Testis (tissue), 3 donors: ENCODE data around the gene ARID1B. TPM values are rescaled to one million over a fixed set of nuclear protein-coding genes. Genes with fewer than 3 reads are reported as not detected.

Experiments
- DNase-seq: peaks from one replicate; pipeline ENCODE4 v3.0.0-alpha.2; 2019
- H3K27ac ChIP-seq, 2 donors: fragments of 200-600 bp; sonication (generic); one replicate each; pipeline ENCODE4 v1.5.1; 2019
- H3K27me3 ChIP-seq: fragments of 200-600 bp; sonication (generic); one replicate; pipeline ENCODE4 v1.5.1; 2019
- H3K36me3 ChIP-seq: fragments of 200-600 bp; sonication (generic); one replicate; pipeline ENCODE4 v1.5.1; 2017; ENCODE audit warnings: low read depth; ENCODE audit errors: missing control alignments
- H3K4me1 ChIP-seq: fragments of 200-600 bp; sonication (generic); one replicate; pipeline ENCODE4 v1.5.1; 2019
- H3K4me3 ChIP-seq, 2 donors: fragments of 200-600 bp; sonication (generic); one replicate each; pipeline ENCODE4 v1.5.1; 2017 to 2019
- H3K9me3 ChIP-seq: fragments of 200-600 bp; sonication (generic); one replicate; pipeline ENCODE4 v1.5.1; 2017
- POLR2A ChIP-seq: fragments of 450-650 bp; IDR thresholded peaks from one replicate; pipeline ENCODE4 v1.6.1; 2017; ENCODE audit warnings: antibody characterized with exemption, mild to moderate bottlenecking, moderate library complexity
- WGBS, 2 donors: methylation state at CpG; one replicate each; pipeline ENCODE4 v1.1.5; 2018; 5-methylcytosine and 5-hydroxymethylcytosine counted together
- intact Hi-C: fragments of 100-400 bp; cut with DNase I; formaldehyde crosslinking; loops from one replicate; pipeline ENCODE4 v1.15.1; 2023; ENCODE audit warnings: low total_unique reads
- polyA plus RNA-seq: library from polyadenylated mRNA; stranded (reverse); fragments of 350-450 nt; fragmentation: Illumina TruSeq; extraction: RNeasy Lipid Tissue Mini Kit (QIAGEN cat#74804); gene quantifications from one replicate; pipeline ENCODE4 v1.2.3, GENCODE V29; 2014; ENCODE audit warnings: low read depth, low replicate concordance; ENCODE audit not compliant: insufficient read depth
- total RNA-seq, 2 donors: library from RNA; depleted of rRNA; stranded (reverse); fragments of >200 nt; gene quantifications; one replicate each; pipeline ENCODE4 v1.2.3, GENCODE V29; 2016
- TF ChIP-seq, protein P1 (sequence below), 3 experiments: fragments of 450-650 bp in 2 of 3; fragments of 200-600 bp in 1 of 3; sonication (generic) in 1 of 3; IDR thresholded peaks; one replicate each; pipeline ENCODE4 v1.5.1; 2016 to 2019; ENCODE audit warnings: antibody characterized with exemption in 3 of 3, mild to moderate bottlenecking in 2 of 3, moderate library complexity in 1 of 3

Gene ARID1B
- total and polyA plus RNA-seq, 3 donors from 2014 or later: 26.2 to 126 (median 103) TPM

DNA sequence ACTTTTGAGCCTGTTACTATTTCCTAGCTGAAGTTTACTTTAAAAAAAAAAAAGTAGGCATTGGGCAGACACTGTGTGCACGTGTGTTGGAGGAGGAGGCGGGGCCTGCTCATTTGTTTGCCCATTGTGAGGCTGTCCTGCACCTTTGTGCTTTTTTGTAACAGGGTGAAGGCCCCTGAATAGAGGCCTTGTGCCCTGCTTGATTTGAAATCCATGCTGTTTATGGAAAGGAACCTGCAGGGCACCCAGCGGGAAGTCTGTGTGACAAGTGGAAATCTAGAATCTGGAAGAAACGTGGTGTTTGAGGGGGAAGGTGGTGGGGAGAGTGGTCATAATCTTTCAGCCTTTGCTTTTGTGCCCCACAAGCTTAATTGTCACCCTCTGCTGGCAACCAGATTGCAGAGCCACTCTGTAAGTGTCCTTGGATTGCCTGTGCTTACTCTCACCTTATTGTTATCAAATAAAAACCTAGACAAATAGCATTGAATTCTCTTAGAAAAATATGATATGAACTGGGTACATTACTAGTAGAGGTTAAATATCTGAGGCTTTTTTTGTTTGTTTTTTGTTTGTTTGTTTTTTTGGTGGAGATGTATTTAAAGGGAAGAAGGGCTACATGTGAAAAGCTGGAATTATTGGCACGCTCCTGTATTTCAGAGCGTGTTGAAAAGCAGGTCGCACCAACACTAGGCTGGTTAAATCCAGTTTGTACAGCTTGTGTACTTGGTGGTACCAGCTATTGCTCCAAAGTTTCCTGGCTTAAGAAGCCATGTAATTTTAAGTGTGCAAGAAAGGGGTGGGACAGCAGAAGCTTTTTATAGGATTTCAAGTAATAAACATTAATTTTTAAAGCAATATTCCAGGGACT is 156.3 kb downstream of the ARID1B start:
- Histone ChIP-seq H3K4me3 (no peak overlapping the region), H3K9me3 (no peaks in the 10 kb centered on the region), H3K4me1 (peaks cover 7% of the 10 kb centered on the region), H3K27ac (no peak overlapping the region), H3K36me3 (no peaks in the 10 kb centered on the region), H3K27me3 (no peaks in the 10 kb centered on the region)
- no peak for DNase-seq
- TF ChIP-seq, protein P1, sequence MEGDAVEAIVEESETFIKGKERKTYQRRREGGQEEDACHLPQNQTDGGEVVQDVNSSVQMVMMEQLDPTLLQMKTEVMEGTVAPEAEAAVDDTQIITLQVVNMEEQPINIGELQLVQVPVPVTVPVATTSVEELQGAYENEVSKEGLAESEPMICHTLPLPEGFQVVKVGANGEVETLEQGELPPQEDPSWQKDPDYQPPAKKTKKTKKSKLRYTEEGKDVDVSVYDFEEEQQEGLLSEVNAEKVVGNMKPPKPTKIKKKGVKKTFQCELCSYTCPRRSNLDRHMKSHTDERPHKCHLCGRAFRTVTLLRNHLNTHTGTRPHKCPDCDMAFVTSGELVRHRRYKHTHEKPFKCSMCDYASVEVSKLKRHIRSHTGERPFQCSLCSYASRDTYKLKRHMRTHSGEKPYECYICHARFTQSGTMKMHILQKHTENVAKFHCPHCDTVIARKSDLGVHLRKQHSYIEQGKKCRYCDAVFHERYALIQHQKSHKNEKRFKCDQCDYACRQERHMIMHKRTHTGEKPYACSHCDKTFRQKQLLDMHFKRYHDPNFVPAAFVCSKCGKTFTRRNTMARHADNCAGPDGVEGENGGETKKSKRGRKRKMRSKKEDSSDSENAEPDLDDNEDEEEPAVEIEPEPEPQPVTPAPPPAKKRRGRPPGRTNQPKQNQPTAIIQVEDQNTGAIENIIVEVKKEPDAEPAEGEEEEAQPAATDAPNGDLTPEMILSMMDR (IDR thresholded peaks at IDR 0.05): no peak
- TF ChIP-seq POLR2A: no peak
- intact Hi-C loops: no loop called here
- WGBS, 2 donors: 60 to 62% methylated on average over 7 of the region's 7 CpGs

DNA sequence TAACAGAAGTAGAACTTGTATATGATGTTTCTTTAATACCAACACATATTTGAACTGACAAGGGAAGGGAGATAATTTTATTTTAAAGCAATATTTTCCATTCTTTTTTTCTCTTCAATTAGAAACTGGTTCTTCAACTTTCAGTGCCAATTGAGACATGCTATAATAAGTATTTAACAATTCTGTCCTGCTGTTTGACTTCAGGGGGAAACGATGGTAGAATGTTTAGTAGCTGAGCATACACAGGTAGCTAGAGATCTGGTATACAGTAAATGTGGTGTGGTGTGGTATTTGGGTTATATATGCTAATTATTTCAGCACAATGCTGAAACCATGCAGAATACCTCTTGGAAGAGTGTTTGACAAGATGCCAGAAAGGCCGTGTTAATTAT is 156.9 kb downstream of the ARID1B start:
- TF ChIP-seq, protein P1 (IDR thresholded peaks at IDR 0.05): no peak
- TF ChIP-seq POLR2A: no peak
- Histone ChIP-seq H3K9me3 (no peaks in the 10 kb centered on the region), H3K36me3 (no peaks in the 10 kb centered on the region), H3K4me3 (no peak overlapping the region), H3K27ac (no peak overlapping the region), H3K27me3 (no peaks in the 10 kb centered on the region), H3K4me1 (peaks cover 7% of the 10 kb centered on the region)
- intact Hi-C loops: no loop called here
- 71 to 75% methylated on average over 2 of the region's 2 CpGs for WGBS, 2 donors
- DNase-seq: no peak

DNA sequence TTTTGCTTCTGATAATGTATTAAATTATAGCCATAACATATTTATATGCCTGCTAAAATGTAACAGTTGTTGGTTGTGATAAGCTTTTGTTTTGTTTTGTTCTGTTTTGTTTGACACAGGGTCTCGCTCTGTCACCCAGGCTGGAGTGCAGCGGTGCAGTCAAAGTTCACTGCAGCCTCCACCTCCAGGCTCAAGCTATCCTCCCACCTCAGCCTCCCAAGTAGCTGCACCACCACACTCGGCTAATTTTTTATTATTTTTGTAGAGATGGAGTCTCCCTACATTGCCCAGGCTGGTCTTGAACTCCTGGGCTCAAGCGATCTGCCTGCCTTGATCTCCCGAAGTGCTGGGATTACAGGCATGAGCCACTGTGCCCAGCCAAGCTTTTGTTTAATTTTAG is 157.8 kb downstream of the ARID1B start:
- no peak overlapping the region for H3K4me3 ChIP-seq
- no peaks in the 10 kb centered on the region for H3K27me3 ChIP-seq
- no peaks in the 10 kb centered on the region for H3K9me3 ChIP-seq
- intact Hi-C loops: no loop called here
- peaks cover 7% of the 10 kb centered on the region for H3K4me1 ChIP-seq
- 91 to 93% methylated on average over 5 of the region's 5 CpGs for WGBS, 2 donors
- TF ChIP-seq POLR2A: no peak
- TF ChIP-seq, protein P1 (IDR thresholded peaks at IDR 0.05): no peak
- no peak for DNase-seq
- no peaks in the 10 kb centered on the region for H3K36me3 ChIP-seq
- no peak overlapping the region for H3K27ac ChIP-seq

DNA sequence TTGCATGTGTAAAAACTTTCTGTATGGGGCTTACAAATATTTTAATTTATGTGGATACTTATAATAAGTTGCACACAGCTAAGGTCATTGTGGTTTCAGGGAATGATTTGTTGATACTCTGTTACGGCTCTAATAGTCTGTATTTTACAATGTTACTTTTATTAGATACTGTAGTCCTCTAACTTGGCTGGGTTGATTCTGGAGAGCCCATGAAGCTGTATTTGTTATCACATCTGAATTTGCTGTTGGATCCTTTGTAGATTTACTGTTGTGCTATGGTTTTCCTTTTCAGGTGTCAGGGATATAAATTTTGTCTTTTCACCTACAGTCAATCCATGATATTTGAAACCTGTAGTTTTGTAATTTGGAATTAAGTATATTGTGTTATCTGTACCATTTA is 161.0 kb downstream of the ARID1B start:
- H3K4me3 ChIP-seq: no peak overlapping the region
- no peaks in the 10 kb centered on the region for H3K36me3 ChIP-seq
- H3K27me3 ChIP-seq: no peaks in the 10 kb centered on the region
- peaks cover 6% of the 10 kb centered on the region for H3K4me1 ChIP-seq
- H3K9me3 ChIP-seq: no peaks in the 10 kb centered on the region
- DNase-seq: no peak
- intact Hi-C loops: no loop called here
- H3K27ac ChIP-seq: no peak overlapping the region
- WGBS, 2 donors: 38 to 52% methylated on average over 1 of the region's 1 CpG
- TF ChIP-seq, protein P1 (IDR thresholded peaks at IDR 0.05): no peak
- no peak for TF ChIP-seq POLR2A

DNA sequence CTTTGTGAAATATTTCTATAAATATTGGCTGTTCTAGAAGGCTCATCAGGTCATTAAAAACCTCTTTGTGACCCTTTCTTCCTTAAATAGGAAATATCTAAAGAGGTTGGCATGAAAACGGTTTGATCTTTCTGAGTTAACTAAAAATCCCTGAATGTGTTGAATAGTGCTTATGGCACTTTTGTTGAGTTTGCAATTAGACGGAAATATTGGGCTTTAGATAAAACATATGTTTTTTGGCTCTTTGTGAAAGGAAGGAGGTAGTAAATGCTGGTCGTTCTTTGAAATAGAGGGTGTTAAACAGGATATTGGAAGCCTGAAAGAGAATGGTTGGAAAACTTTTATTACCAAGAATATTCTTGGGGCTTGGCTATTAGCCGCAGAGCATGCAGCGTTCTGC is 163.0 kb downstream of the ARID1B start:
- H3K4me1 ChIP-seq: no peaks in the 10 kb centered on the region
- intact Hi-C loops: no loop called here
- no peaks in the 10 kb centered on the region for H3K9me3 ChIP-seq
- DNase-seq: no peak
- H3K27ac ChIP-seq: no peak overlapping the region
- TF ChIP-seq POLR2A: no peak
- TF ChIP-seq, protein P1 (IDR thresholded peaks at IDR 0.05): no peak
- 57 to 64% methylated on average over 5 of the region's 5 CpGs for WGBS, 2 donors
- no peak overlapping the region for H3K4me3 ChIP-seq
- H3K36me3 ChIP-seq: no peaks in the 10 kb centered on the region
- H3K27me3 ChIP-seq: no peaks in the 10 kb centered on the region
